GM23338 (cell line): ENCODE measurements around the gene COL16A1. TPM values are rescaled to one million over a fixed set of nuclear protein-coding genes. Genes with fewer than 3 reads are reported as not detected.

Source experiments
- ATAC-seq: fragments of 200-7000 bp; cut with Tn5 transposase; 3 replicates; pipeline ENCODE4 v1.9.1; 2020
- DNase-seq: peaks from one replicate; pipeline ENCODE4 v3.0.0-alpha.2; 2015; ENCODE audit warnings: low spot score
- H2AFZ ChIP-seq: fragments of 200-600 bp; sonication (generic); 2 replicates; pipeline ENCODE4 v1.8.0; 2016; ENCODE audit warnings: antibody characterized with exemption, mild to moderate bottlenecking, moderate library complexity
- H3F3A ChIP-seq: fragments of 200-600 bp; sonication (generic); replicated peaks from 2 replicates; pipeline ENCODE4 v1.8.0; 2017; ENCODE audit warnings: antibody characterized with exemption, mixed run types, low read depth
- H3K27ac ChIP-seq: fragments of 200-600 bp; sonication (generic); 2 replicates; pipeline ENCODE4 v1.6.1; 2016; ENCODE audit warnings: low read depth
- H3K27me3 ChIP-seq: fragments of 200-600 bp; sonication (generic); 2 replicates; pipeline ENCODE4 v1.8.0; 2016; ENCODE audit warnings: mild to moderate bottlenecking, mixed run types, moderate library complexity; ENCODE audit not compliant: insufficient read depth
- H3K36me3 ChIP-seq: fragments of 200-600 bp; sonication (generic); 2 replicates; pipeline ENCODE4 v1.8.0; 2016; ENCODE audit warnings: mild to moderate bottlenecking; ENCODE audit not compliant: insufficient read depth
- H3K4me1 ChIP-seq: fragments of 200-600 bp; sonication (generic); 2 replicates; pipeline ENCODE4 v1.8.0; 2016; ENCODE audit warnings: mild to moderate bottlenecking, moderate library complexity; ENCODE audit not compliant: insufficient read depth
- H3K4me2 ChIP-seq: fragments of 200-600 bp; sonication (generic); 2 replicates; pipeline ENCODE4 v1.7.1; 2017; ENCODE audit warnings: mixed run types
- H3K4me3 ChIP-seq: fragments of 200-600 bp; sonication (generic); 2 replicates; pipeline ENCODE4 v1.6.1; 2016; ENCODE audit warnings: mixed run types
- H3K79me2 ChIP-seq: fragments of 200-600 bp; sonication (generic); replicated peaks from 2 replicates; pipeline ENCODE4 v1.8.0; 2017; ENCODE audit warnings: mild to moderate bottlenecking; ENCODE audit not compliant: insufficient read depth
- H3K9me2 ChIP-seq: fragments of 200-600 bp; sonication (generic); 2 replicates; pipeline ENCODE4 v1.8.0; 2017; ENCODE audit not compliant: insufficient read depth
- H4K20me1 ChIP-seq: fragments of 200-600 bp; sonication (generic); replicated peaks from 2 replicates; pipeline ENCODE4 v1.8.0; 2017; ENCODE audit warnings: mild to moderate bottlenecking; ENCODE audit not compliant: insufficient read depth
- H3K27ac Mint-ChIP-seq: 2 replicates; pipeline ENCODE4 v1.8.0; 2020; ENCODE audit warnings: inconsistent platforms, mild to moderate bottlenecking, moderate library complexity, mixed read lengths
- H3K27me3 Mint-ChIP-seq: 3 replicates; pipeline ENCODE4 v1.8.0; 2022; ENCODE audit warnings: low read depth, mild to moderate bottlenecking, moderate library complexity, mixed read lengths, inconsistent platforms; ENCODE audit not compliant: insufficient read depth, poor library complexity
- H3K36me3 Mint-ChIP-seq: 3 replicates; pipeline ENCODE4 v1.8.0; 2021; ENCODE audit warnings: low read depth, mild to moderate bottlenecking, inconsistent platforms, moderate library complexity, mixed read lengths
- H3K4me1 Mint-ChIP-seq: 3 replicates; pipeline ENCODE4 v1.8.0; 2020; ENCODE audit warnings: mild to moderate bottlenecking, inconsistent platforms, mixed read lengths
- H3K4me3 Mint-ChIP-seq: 3 replicates; pipeline ENCODE4 v1.8.0; 2021; ENCODE audit warnings: moderate library complexity, mild to moderate bottlenecking, inconsistent platforms, mixed read lengths
- H3K9me3 Mint-ChIP-seq: 3 replicates; pipeline ENCODE4 v1.8.0; 2020; ENCODE audit warnings: moderate library complexity, mild to moderate bottlenecking, inconsistent platforms, mixed read lengths
- CTCF ChIP-seq, 2 experiments: fragments of 200-600 bp in 1 of 2; sonication (generic) in 1 of 2; conservative IDR thresholded peaks; 2 replicates each; pipeline versions ENCODE4 v1.5.1 to v1.6.1; 2016 to 2017; ENCODE audit warnings: antibody characterized with exemption in 2 of 2, low read depth in 2 of 2, mild to moderate bottlenecking in 2 of 2, moderate library complexity in 1 of 2
- ETS1 ChIP-seq: IDR thresholded peaks from 2 replicates; pipeline ENCODE4 v1.6.1; 2016; ENCODE audit warnings: antibody characterized with exemption
- EZH2 ChIP-seq: fragments of 200-600 bp; sonication (generic); IDR thresholded peaks from one replicate; pipeline ENCODE4 v1.8.0; 2017; ENCODE audit warnings: antibody characterized with exemption, mild to moderate bottlenecking, low read depth; ENCODE audit not compliant: unreplicated experiment
- EZH2phosphoT487 ChIP-seq: fragments of 200-600 bp; sonication (generic); IDR thresholded peaks from one replicate; pipeline ENCODE4 v1.8.1; 2018; ENCODE audit warnings: antibody characterized with exemption; ENCODE audit not compliant: unreplicated experiment
- JUNB ChIP-seq: IDR thresholded peaks from one replicate; pipeline ENCODE4 v1.6.1; 2016; ENCODE audit warnings: antibody characterized with exemption; ENCODE audit not compliant: unreplicated experiment
- NANOG ChIP-seq: IDR thresholded peaks from 2 replicates; pipeline ENCODE4 v1.6.1; 2016; ENCODE audit warnings: antibody characterized with exemption, borderline replicate concordance
- POLR2AphosphoS5 ChIP-seq: IDR thresholded peaks from 2 replicates; pipeline ENCODE4 v1.6.1; 2016; ENCODE audit warnings: antibody characterized with exemption, low read depth
- REST ChIP-seq: IDR thresholded peaks from one replicate; pipeline ENCODE4 v1.6.1; 2018; ENCODE audit warnings: antibody characterized with exemption; ENCODE audit not compliant: unreplicated experiment
- STAT1 ChIP-seq: IDR thresholded peaks from one replicate; pipeline ENCODE4 v1.6.1; 2016; ENCODE audit warnings: antibody characterized with exemption; ENCODE audit not compliant: unreplicated experiment
- ZNF114 ChIP-seq: fragments of 250-450 bp; sonication (Bioruptor Pico); IDR thresholded peaks from 2 replicates; pipeline ENCODE4 v1.5.0; 2020; ENCODE audit warnings: mild to moderate bottlenecking, moderate library complexity
- ZNF331 ChIP-seq: fragments of 250-450 bp; sonication (Bioruptor Pico); IDR thresholded peaks from 2 replicates; pipeline ENCODE4 v1.5.0; 2020; ENCODE audit warnings: low read depth, mild to moderate bottlenecking, moderate library complexity
- ZNF462 ChIP-seq: fragments of 250-450 bp; sonication (Bioruptor Pico); IDR thresholded peaks from 2 replicates; pipeline ENCODE4 v1.5.0; 2020; ENCODE audit warnings: mild to moderate bottlenecking, moderate library complexity
- polyA plus RNA-seq: library from polyadenylated mRNA; unstranded; fragments of >200 nt; fragmentation: Nextera tagmentation; extraction: Ambion mirVana; gene quantifications from 2 replicates; pipeline ENCODE4 v1.2.1, GENCODE V29; 2016
- total RNA-seq: library from RNA; depleted of rRNA; stranded (reverse); fragments of >200 nt; shearing (Covaris generic); gene quantifications from 2 replicates; pipeline ENCODE4 v1.2.3, GENCODE V29; 2014

The COL16A1 gene
- total and polyA plus RNA-seq, 2 experiments from 2014 or later: 4.2 to 13.2 TPM

- no peak overlapping the region for H3K4me3 Mint-ChIP-seq
Measured at GRCh38 chr1:31696242-31696641, 7.6 kb downstream of the COL16A1 start.

More at GRCh38 chr1:31696242-31696641, 7.6 kb downstream of the COL16A1 start:
- DNase-seq (no peak), ATAC-seq (no peak)
- no peaks in the 10 kb centered on the region for H3K9me3 Mint-ChIP-seq
- Histone ChIP-seq H2AFZ (no peak overlapping the region), H3K9me2 (no peaks in the 10 kb centered on the region), H3K36me3 (no peaks in the 10 kb centered on the region), H3K4me3 (no peak overlapping the region), H3F3A (no peaks in the 10 kb centered on the region), H3K27ac (no peak overlapping the region), H3K79me2 (no peaks in the 10 kb centered on the region), H3K4me2 (no peak overlapping the region), H4K20me1 (no peaks in the 10 kb centered on the region), H3K27me3 (no peaks in the 10 kb centered on the region), H3K4me1 (no peaks in the 10 kb centered on the region)
- peaks cover 10% of the 10 kb centered on the region for H3K27me3 Mint-ChIP-seq
- H3K4me1 Mint-ChIP-seq: peaks cover 18% of the 10 kb centered on the region
- TF ChIP-seq EZH2 (no peak), POLR2AphosphoS5 (no peak), ZNF114 (CRISPR knock-in tag) (no peak), ZNF462 (CRISPR knock-in tag) (no peak), ETS1 (no peak), EZH2phosphoT487 (no peak), NANOG (no peak), JUNB (no peak), ZNF331 (no peak), STAT1 (no peak), REST (no peak), CTCF (conservative IDR thresholded peaks at IDR 0.05; ENCODE audit: low read depth in 2 of 2) (no peak)
- peaks cover 3% of the 10 kb centered on the region; the same call in 1 of the 3 replicates for H3K36me3 Mint-ChIP-seq
- no peak overlapping the region for H3K27ac Mint-ChIP-seq
